HepG2 (cell line): Measurements from ENCODE around the gene PRKCZ. TPM values are rescaled to one million over a fixed set of nuclear protein-coding genes. Genes with fewer than 3 reads are reported as not detected.

Source experiments
- ETV6 ChIP-seq: sonication (generic); formaldehyde crosslinking; conservative IDR thresholded peaks from 2 replicates; pipeline ENCODE4 v1.4.0; 2020; ENCODE audit warnings: missing genetic modification reagents
- FIP1L1 ChIP-seq: fragments of 200-400 bp; formaldehyde crosslinking; IDR thresholded peaks from 2 replicates; pipeline ENCODE4 v1.6.1; 2018; ENCODE audit warnings: low read depth, mild to moderate bottlenecking, low read length, moderate library complexity, borderline replicate concordance; ENCODE audit not compliant: insufficient read depth
- GPN1 ChIP-seq: sonication (generic); formaldehyde crosslinking; IDR thresholded peaks from 2 replicates; pipeline ENCODE4 v1.5.1; 2020; ENCODE audit warnings: missing genetic modification reagents, borderline replicate concordance
- HES4 ChIP-seq: sonication (generic); formaldehyde crosslinking; IDR thresholded peaks from 2 replicates; pipeline ENCODE4 v1.9.0; 2021; ENCODE audit warnings: mild to moderate bottlenecking, missing genetic modification reagents, borderline replicate concordance
- HOXA3 ChIP-seq: sonication (generic); formaldehyde crosslinking; IDR thresholded peaks from 2 replicates; pipeline ENCODE4 v1.5.0; 2020; ENCODE audit warnings: missing genetic modification reagents
- MAFF ChIP-seq: IDR thresholded peaks from 2 replicates; pipeline ENCODE4 v1.6.1; 2011; ENCODE audit warnings: low read depth, low read length, improper control_type of control experiment
- MYC ChIP-seq: sonication (generic); formaldehyde crosslinking; IDR thresholded peaks from 2 replicates; pipeline ENCODE4 v1.9.0; 2021; ENCODE audit warnings: missing genetic modification reagents, borderline replicate concordance
- NFIC ChIP-seq: IDR thresholded peaks from 2 replicates; pipeline ENCODE4 v1.6.1; 2012; ENCODE audit warnings: mild to moderate bottlenecking, low read length, inconsistent platforms
- PHF21A ChIP-seq: sonication (generic); formaldehyde crosslinking; IDR thresholded peaks from 2 replicates; pipeline ENCODE4 v1.5.0; 2020; ENCODE audit warnings: mild to moderate bottlenecking, missing genetic modification reagents
- POLR2AphosphoS2 ChIP-seq: IDR thresholded peaks from 2 replicates; pipeline ENCODE4 v1.6.1; 2011; ENCODE audit warnings: low read depth, low read length, improper control_type of control experiment
- SAFB2 ChIP-seq: sonication (generic); formaldehyde crosslinking; IDR thresholded peaks from 2 replicates; pipeline ENCODE4 v1.5.1; 2020; ENCODE audit warnings: missing genetic modification reagents, low read depth, mild to moderate bottlenecking, borderline replicate concordance
- SAP130 ChIP-seq: IDR thresholded peaks from 2 replicates; pipeline ENCODE4 v1.6.1; 2016; ENCODE audit warnings: low read depth
- SCMH1 ChIP-seq: sonication (generic); formaldehyde crosslinking; IDR thresholded peaks from 2 replicates; pipeline ENCODE4 v1.9.0; 2021; ENCODE audit warnings: missing genetic modification reagents, mild to moderate bottlenecking, borderline replicate concordance
- SNRNP70 ChIP-seq: fragments of 200-400 bp; formaldehyde crosslinking; IDR thresholded peaks from 2 replicates; pipeline ENCODE4 v1.6.1; 2017; ENCODE audit warnings: mild to moderate bottlenecking, low read depth, low read length, moderate library complexity
- ZNF136 ChIP-seq: sonication (generic); formaldehyde crosslinking; IDR thresholded peaks from 2 replicates; pipeline ENCODE4 v1.8.1; 2022; ENCODE audit warnings: low read depth, mild to moderate bottlenecking, moderate library complexity, missing genetic modification reagents
- ZNF569 ChIP-seq: sonication (generic); formaldehyde crosslinking; IDR thresholded peaks from 2 replicates; pipeline ENCODE4 v1.5.0; 2020; ENCODE audit warnings: mild to moderate bottlenecking, missing genetic modification reagents, moderate library complexity, borderline replicate concordance
- ZSCAN30 ChIP-seq: sonication (generic); formaldehyde crosslinking; IDR thresholded peaks from 2 replicates; pipeline ENCODE4 v1.5.0; 2020; ENCODE audit warnings: mild to moderate bottlenecking, missing genetic modification reagents
- ZZZ3 ChIP-seq: sonication (generic); formaldehyde crosslinking; IDR thresholded peaks from 2 replicates; pipeline ENCODE4 v1.4.0; 2020; ENCODE audit warnings: missing genetic modification reagents, mild to moderate bottlenecking, borderline replicate concordance
- polyA plus RNA-seq, 8 experiments: library from polyadenylated mRNA; depleted of rRNA in 3 of 8; stranded (reverse) in 7 of 8; unstranded in 1 of 8; fragments of >200 nt; fragmentation: Illumina TruSeq in 4 of 8; extraction: Trizol in 4 of 8; gene quantifications; 2 replicates each; pipeline versions ENCODE4 v1.2.1 to v1.2.3, GENCODE V29; 2011 to 2016; ENCODE audit warnings: low read depth in 4 of 8, missing spikeins in 1 of 8, mixed read lengths in 1 of 8; ENCODE audit not compliant: insufficient read depth in 1 of 8
- total RNA-seq, 5 experiments: library from RNA; depleted of rRNA; stranded (reverse); fragments of >200 nt; fragmentation: Illumina TruSeq; extraction: Trizol; gene quantifications; 2 replicates each; pipeline ENCODE4 v1.2.3, GENCODE V29; 2016; ENCODE audit warnings: low read depth in 1 of 5
- TF ChIP-seq, protein P1 (sequence below): IDR thresholded peaks from 2 replicates; pipeline ENCODE4 v1.6.1; 2016; ENCODE audit warnings: low read depth, borderline replicate concordance
- TF ChIP-seq, protein P2 (sequence below): sonication (generic); formaldehyde crosslinking; IDR thresholded peaks from 2 replicates; pipeline ENCODE4 v1.4.0; 2020; ENCODE audit warnings: mild to moderate bottlenecking, missing genetic modification reagents
- TF ChIP-seq, protein P3 (sequence below): sonication (generic); formaldehyde crosslinking; IDR thresholded peaks from 2 replicates; pipeline ENCODE4 v1.5.1; 2020; ENCODE audit warnings: missing genetic modification reagents, mild to moderate bottlenecking, borderline replicate concordance
- TF ChIP-seq, protein P4 (sequence below): sonication (generic); formaldehyde crosslinking; IDR thresholded peaks from 2 replicates; pipeline ENCODE4 v1.5.0; 2020; ENCODE audit warnings: missing genetic modification reagents

The PRKCZ gene
- total and polyA plus RNA-seq, 2 of the 13 experiments (the other 11 are each of a cell fraction or from before 2014, with no cell fraction given) = 34.7 to 85.2 TPM

DNA sequence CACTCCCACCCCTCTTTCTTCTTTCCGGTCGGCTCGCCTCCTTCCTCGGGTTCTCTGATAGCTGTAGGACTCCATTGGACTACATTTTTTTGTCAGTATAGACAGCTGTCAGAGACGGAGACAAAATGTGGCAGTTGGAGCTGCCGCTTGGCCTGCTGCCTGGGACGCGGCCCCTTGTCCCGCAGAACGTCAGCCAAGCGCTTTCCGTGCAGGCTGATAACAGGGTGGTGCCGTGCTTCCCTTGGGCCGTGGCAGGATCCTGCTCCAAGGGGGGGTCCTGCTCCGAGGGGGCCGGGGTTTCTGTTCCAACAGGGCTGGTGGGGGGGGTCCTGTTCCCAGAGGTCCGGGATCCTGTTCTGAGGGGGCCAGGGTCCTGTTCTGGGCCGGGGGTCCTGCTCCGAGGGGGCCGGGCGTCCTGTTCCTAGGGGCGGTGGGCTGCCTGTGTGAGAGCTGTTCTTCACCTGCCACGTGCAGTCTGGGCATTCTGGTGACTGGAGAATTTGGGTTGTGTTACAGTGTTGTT, 182.8 kb downstream of the PRKCZ start (continued):
- TF ChIP-seq ZZZ3 (CRISPR knock-in tag) (no peak), ZNF569 (CRISPR knock-in tag) (no peak), ETV6 (CRISPR knock-in tag) (no peak), SNRNP70 (no peak), PHF21A (CRISPR knock-in tag) (peak; percentile 53; the same call in 1 of the 2 replicates), NFIC (no peak), MAFF (no peak), HES4 (CRISPR knock-in tag) (peak; percentile 60; the same call in 1 of the 2 replicates), SCMH1 (CRISPR knock-in tag) (no peak), ZNF136 (peak; percentile 19; the same call in 1 of the 2 replicates), ZSCAN30 (CRISPR knock-in tag) (no peak), SAFB2 (0 out of 2 replicates have a peak, but pooled peaks have one; percentile 36), FIP1L1 (0 out of 2 replicates have a peak, but pooled peaks have one; percentile 33), POLR2AphosphoS2 (no peak), HOXA3 (no peak), SAP130 (CRISPR knock-in tag) (no peak), GPN1 (CRISPR knock-in tag) (no peak), MYC (no peak)
- TF ChIP-seq, protein P1, sequence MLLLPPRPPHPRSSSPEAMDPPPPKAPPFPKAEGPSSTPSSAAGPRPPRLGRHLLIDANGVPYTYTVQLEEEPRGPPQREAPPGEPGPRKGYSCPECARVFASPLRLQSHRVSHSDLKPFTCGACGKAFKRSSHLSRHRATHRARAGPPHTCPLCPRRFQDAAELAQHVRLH (CRISPR knock-in tag) = 0 out of 2 replicates have a peak, but pooled peaks have one; percentile 1
- TF ChIP-seq, protein P2, sequence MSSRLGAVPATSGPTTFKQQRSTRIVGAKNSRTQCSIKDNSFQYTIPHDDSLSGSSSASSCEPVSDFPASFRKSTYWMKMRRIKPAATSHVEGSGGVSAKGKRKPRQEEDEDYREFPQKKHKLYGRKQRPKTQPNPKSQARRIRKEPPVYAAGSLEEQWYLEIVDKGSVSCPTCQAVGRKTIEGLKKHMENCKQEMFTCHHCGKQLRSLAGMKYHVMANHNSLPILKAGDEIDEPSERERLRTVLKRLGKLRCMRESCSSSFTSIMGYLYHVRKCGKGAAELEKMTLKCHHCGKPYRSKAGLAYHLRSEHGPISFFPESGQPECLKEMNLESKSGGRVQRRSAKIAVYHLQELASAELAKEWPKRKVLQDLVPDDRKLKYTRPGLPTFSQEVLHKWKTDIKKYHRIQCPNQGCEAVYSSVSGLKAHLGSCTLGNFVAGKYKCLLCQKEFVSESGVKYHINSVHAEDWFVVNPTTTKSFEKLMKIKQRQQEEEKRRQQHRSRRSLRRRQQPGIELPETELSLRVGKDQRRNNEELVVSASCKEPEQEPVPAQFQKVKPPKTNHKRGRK (CRISPR knock-in tag) = no peak
- TF ChIP-seq, protein P3, sequence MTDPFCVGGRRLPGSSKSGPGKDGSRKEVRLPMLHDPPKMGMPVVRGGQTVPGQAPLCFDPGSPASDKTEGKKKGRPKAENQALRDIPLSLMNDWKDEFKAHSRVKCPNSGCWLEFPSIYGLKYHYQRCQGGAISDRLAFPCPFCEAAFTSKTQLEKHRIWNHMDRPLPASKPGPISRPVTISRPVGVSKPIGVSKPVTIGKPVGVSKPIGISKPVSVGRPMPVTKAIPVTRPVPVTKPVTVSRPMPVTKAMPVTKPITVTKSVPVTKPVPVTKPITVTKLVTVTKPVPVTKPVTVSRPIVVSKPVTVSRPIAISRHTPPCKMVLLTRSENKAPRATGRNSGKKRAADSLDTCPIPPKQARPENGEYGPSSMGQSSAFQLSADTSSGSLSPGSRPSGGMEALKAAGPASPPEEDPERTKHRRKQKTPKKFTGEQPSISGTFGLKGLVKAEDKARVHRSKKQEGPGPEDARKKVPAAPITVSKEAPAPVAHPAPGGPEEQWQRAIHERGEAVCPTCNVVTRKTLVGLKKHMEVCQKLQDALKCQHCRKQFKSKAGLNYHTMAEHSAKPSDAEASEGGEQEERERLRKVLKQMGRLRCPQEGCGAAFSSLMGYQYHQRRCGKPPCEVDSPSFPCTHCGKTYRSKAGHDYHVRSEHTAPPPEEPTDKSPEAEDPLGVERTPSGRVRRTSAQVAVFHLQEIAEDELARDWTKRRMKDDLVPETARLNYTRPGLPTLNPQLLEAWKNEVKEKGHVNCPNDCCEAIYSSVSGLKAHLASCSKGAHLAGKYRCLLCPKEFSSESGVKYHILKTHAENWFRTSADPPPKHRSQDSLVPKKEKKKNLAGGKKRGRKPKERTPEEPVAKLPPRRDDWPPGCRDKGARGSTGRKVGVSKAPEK (CRISPR knock-in tag) = no peak
- TF ChIP-seq, protein P4, sequence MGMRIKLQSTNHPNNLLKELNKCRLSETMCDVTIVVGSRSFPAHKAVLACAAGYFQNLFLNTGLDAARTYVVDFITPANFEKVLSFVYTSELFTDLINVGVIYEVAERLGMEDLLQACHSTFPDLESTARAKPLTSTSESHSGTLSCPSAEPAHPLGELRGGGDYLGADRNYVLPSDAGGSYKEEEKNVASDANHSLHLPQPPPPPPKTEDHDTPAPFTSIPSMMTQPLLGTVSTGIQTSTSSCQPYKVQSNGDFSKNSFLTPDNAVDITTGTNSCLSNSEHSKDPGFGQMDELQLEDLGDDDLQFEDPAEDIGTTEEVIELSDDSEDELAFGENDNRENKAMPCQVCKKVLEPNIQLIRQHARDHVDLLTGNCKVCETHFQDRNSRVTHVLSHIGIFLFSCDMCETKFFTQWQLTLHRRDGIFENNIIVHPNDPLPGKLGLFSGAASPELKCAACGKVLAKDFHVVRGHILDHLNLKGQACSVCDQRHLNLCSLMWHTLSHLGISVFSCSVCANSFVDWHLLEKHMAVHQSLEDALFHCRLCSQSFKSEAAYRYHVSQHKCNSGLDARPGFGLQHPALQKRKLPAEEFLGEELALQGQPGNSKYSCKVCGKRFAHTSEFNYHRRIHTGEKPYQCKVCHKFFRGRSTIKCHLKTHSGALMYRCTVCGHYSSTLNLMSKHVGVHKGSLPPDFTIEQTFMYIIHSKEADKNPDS (CRISPR knock-in tag) = no peak
